SU-DHL-6 (cell line): ENCODE measurements around the gene CELSR1.

Source experiments
- EZH2phosphoT487 ChIP-seq: fragments of 200-600 bp; sonication (generic), shearing (Covaris generic); conservative IDR thresholded peaks from 2 replicates; pipeline ENCODE4 v1.6.1; 2018; ENCODE audit warnings: mild to moderate bottlenecking, antibody characterized with exemption, low read length, moderate library complexity, mixed read lengths
- TF ChIP-seq, protein P1 (sequence below): fragments of 200-600 bp; sonication (generic); IDR thresholded peaks from one replicate; pipeline ENCODE4 v1.5.1; 2017; ENCODE audit warnings: antibody characterized with exemption, mild to moderate bottlenecking, low read length, moderate library complexity; ENCODE audit not compliant: insufficient read depth, poor library complexity, severe bottlenecking

DNA sequence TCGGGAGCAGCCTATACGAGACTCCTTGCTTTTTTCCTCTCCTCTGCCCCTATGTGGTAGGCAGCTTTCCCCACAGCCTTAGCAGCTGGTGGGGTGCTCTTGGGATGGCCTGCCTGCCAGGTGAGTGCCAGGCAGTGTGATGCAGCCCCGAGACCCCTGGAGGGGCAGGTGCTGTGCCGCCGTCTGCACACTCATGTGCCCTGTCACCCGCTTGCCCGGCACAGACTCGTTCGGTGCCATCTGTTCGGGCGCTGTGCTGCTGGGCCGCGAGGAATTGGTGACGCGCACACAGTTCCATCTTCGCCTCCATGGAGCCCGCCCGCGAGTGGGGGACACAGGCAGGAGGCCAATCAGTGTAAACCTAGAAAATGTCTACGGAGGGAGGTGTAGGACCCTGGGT lies 186.8 kb downstream of the CELSR1 start:
- TF ChIP-seq, protein P1, sequence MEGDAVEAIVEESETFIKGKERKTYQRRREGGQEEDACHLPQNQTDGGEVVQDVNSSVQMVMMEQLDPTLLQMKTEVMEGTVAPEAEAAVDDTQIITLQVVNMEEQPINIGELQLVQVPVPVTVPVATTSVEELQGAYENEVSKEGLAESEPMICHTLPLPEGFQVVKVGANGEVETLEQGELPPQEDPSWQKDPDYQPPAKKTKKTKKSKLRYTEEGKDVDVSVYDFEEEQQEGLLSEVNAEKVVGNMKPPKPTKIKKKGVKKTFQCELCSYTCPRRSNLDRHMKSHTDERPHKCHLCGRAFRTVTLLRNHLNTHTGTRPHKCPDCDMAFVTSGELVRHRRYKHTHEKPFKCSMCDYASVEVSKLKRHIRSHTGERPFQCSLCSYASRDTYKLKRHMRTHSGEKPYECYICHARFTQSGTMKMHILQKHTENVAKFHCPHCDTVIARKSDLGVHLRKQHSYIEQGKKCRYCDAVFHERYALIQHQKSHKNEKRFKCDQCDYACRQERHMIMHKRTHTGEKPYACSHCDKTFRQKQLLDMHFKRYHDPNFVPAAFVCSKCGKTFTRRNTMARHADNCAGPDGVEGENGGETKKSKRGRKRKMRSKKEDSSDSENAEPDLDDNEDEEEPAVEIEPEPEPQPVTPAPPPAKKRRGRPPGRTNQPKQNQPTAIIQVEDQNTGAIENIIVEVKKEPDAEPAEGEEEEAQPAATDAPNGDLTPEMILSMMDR: no peak
- TF ChIP-seq EZH2phosphoT487: no peak
